ENCODE measurements around the gene HENMT1.
"Not testable (repeated sequence)": the region's sequence is repeated elsewhere in the genome, so short reads cannot be mapped to it uniquely, and the experiment has no call there.

The HENMT1 gene

DNA sequence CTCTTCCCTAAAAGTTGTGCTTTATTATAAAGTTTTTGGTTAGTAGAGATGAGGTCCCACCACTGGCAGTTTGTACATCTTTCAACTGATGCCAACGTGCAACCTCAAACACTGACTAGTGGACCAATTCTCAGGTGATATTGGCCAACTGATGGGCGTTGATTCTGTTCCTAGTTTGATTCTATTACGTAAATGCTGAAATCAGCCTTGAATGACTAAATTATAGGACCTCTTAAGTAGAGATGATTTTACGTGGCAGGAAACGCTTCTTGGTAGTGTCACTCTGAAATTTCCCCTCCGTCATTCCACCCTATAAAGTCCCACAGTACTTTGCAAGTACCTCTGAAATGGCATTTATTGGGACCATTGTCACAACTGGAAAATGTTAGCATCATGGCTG lies 43.0 kb upstream of the HENMT1 start:
- H3K4ac ChIP-seq (ENCODE audit: low read depth, low read length), result no peak overlapping the region
- H3K4me3 ChIP-seq (ENCODE audit: low read depth, low read length), result no peak overlapping the region
- no peak overlapping the region for H2BK12ac ChIP-seq (ENCODE audit: low read length)
- H3K23ac ChIP-seq (ENCODE audit: low read length), result no peak overlapping the region
- no peaks in the 10 kb centered on the region for H3K79me1 ChIP-seq (ENCODE audit: low read length)
- no peak overlapping the region for H2BK120ac ChIP-seq (ENCODE audit: insufficient read depth, low read length, poor library complexity)
- no peaks in the 10 kb centered on the region for H3K9me3 ChIP-seq (ENCODE audit: insufficient read depth, low read depth, low read length)
- H3K18ac ChIP-seq (ENCODE audit: low read length), result no peak overlapping the region
- no peak overlapping the region for H4K91ac ChIP-seq (ENCODE audit: low read depth, low read length)
- no peak overlapping the region for H4K8ac ChIP-seq (ENCODE audit: low read depth, low read length)
- DNase-seq, result no peak
- H3K79me2 ChIP-seq (ENCODE audit: control insufficient read depth, insufficient read depth, low read length, poor library complexity), result no peaks in the 10 kb centered on the region
- no peaks in the 10 kb centered on the region for H3K27me3 ChIP-seq (ENCODE audit: insufficient read depth, low read length)
- no peak overlapping the region for H2BK5ac ChIP-seq (ENCODE audit: low read depth, low read length, poor library complexity)
- no peak overlapping the region for H3K4me2 ChIP-seq (ENCODE audit: low read length)
- no peaks in the 10 kb centered on the region for H3K4me1 ChIP-seq (ENCODE audit: control insufficient read depth in 1 of 2, insufficient read depth in 2 of 2, low read length in 2 of 2)
- H2AK5ac ChIP-seq (ENCODE audit: low read length), result no peak overlapping the region
- no peak overlapping the region for H3K27ac ChIP-seq (ENCODE audit: low read depth, low read length)
- H3K36me3 ChIP-seq (ENCODE audit: control insufficient read depth in 1 of 2, insufficient read depth in 2 of 2, low read length in 2 of 2), result peaks cover 7 to 11% of the 10 kb centered on the region in 2 experiments
- H3K9ac ChIP-seq (ENCODE audit: low read length), result no peak overlapping the region
- no peak overlapping the region for H4K12ac ChIP-seq (ENCODE audit: low read depth, low read length)
- H3K14ac ChIP-seq (ENCODE audit: low read length), result no peak overlapping the region
- no CpG with 5 or more reads among the region's 6 CpGs for WGBS (ENCODE audit: extremely low coverage, insufficient coverage, insufficient read length)
- H2AFZ ChIP-seq (ENCODE audit: insufficient read depth, low read length, poor library complexity), result no peak overlapping the region

DNA sequence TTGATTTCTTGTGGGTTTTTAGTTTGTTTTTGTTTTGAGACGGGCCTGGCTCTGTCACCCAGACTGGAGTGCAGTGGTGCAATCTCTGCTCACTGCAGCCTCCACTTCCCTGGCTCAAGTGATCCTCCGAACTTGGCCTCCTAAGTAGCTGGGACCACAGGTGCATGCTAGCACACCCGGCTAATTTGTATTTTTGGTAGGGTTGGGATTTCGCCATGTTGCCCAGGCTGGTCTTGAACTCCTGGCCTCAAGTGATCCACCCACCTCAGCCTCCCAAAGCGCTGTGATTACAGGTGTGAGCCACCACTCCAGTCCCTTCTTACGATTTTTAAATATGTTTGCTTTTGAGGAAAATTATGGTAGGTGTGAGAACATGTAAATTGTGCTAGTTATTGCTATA lies 41.2 kb upstream of the HENMT1 start:
- not testable (repeated sequence) for H3K27ac ChIP-seq (ENCODE audit: low read depth, low read length); H3K23ac ChIP-seq (ENCODE audit: low read length); H3K4me1 ChIP-seq (ENCODE audit: control insufficient read depth in 1 of 2, insufficient read depth in 2 of 2, low read length in 2 of 2); H3K9me3 ChIP-seq (ENCODE audit: insufficient read depth, low read depth, low read length); H3K79me2 ChIP-seq (ENCODE audit: control insufficient read depth, insufficient read depth, low read length, poor library complexity); H2AFZ ChIP-seq (ENCODE audit: insufficient read depth, low read length, poor library complexity); H2BK12ac ChIP-seq (ENCODE audit: low read length); H3K18ac ChIP-seq (ENCODE audit: low read length); H3K4me3 ChIP-seq (ENCODE audit: low read depth, low read length); H4K12ac ChIP-seq (ENCODE audit: low read depth, low read length); H3K79me1 ChIP-seq (ENCODE audit: low read length); H2BK120ac ChIP-seq (ENCODE audit: insufficient read depth, low read length, poor library complexity); H2BK5ac ChIP-seq (ENCODE audit: low read depth, low read length, poor library complexity); H4K8ac ChIP-seq (ENCODE audit: low read depth, low read length); H3K4me2 ChIP-seq (ENCODE audit: low read length); DNase-seq; H3K4ac ChIP-seq (ENCODE audit: low read depth, low read length); H2AK5ac ChIP-seq (ENCODE audit: low read length); H3K14ac ChIP-seq (ENCODE audit: low read length); H4K91ac ChIP-seq (ENCODE audit: low read depth, low read length); H3K27me3 ChIP-seq (ENCODE audit: insufficient read depth, low read length); H3K9ac ChIP-seq (ENCODE audit: low read length)
- WGBS (ENCODE audit: extremely low coverage, insufficient coverage, insufficient read length), result no CpG with 5 or more reads among the region's 6 CpGs
- H3K36me3 ChIP-seq (ENCODE audit: control insufficient read depth in 1 of 2, insufficient read depth in 2 of 2, low read length in 2 of 2), result peaks cover 7 to 20% of the 10 kb centered on the region in 2 experiments

GRCh38 chr1:108701176-108701849 lies 40.4 kb upstream of the HENMT1 start:
- H2AK5ac ChIP-seq (ENCODE audit: low read length), result no peak overlapping the region
- H3K27me3 ChIP-seq (ENCODE audit: insufficient read depth, low read length), result no peaks in the 10 kb centered on the region
- no peak overlapping the region for H4K8ac ChIP-seq (ENCODE audit: low read depth, low read length)
- H2BK120ac ChIP-seq (ENCODE audit: insufficient read depth, low read length, poor library complexity), result no peak overlapping the region
- H3K36me3 ChIP-seq (ENCODE audit: control insufficient read depth in 1 of 2, insufficient read depth in 2 of 2, low read length in 2 of 2), result peaks cover 9 to 23% of the 10 kb centered on the region in 2 experiments
- H3K4me3 ChIP-seq (ENCODE audit: low read depth, low read length), result no peak overlapping the region
- H3K27ac ChIP-seq (ENCODE audit: low read depth, low read length), result no peak overlapping the region
- WGBS (ENCODE audit: extremely low coverage, insufficient coverage, insufficient read length), result no CpG with 5 or more reads among the region's 5 CpGs
- H2AFZ ChIP-seq (ENCODE audit: insufficient read depth, low read length, poor library complexity), result no peak overlapping the region
- H3K18ac ChIP-seq (ENCODE audit: low read length), result no peak overlapping the region
- H3K4ac ChIP-seq (ENCODE audit: low read depth, low read length), result no peak overlapping the region
- H3K14ac ChIP-seq (ENCODE audit: low read length), result no peak overlapping the region
- H3K4me2 ChIP-seq (ENCODE audit: low read length), result no peak overlapping the region
- no peaks in the 10 kb centered on the region for H3K79me2 ChIP-seq (ENCODE audit: control insufficient read depth, insufficient read depth, low read length, poor library complexity)
- DNase-seq, result no peak
- no peaks in the 10 kb centered on the region for H3K79me1 ChIP-seq (ENCODE audit: low read length)
- H3K4me1 ChIP-seq (ENCODE audit: control insufficient read depth in 1 of 2, insufficient read depth in 2 of 2, low read length in 2 of 2), result no peaks in the 10 kb centered on the region
- H3K9me3 ChIP-seq (ENCODE audit: insufficient read depth, low read depth, low read length), result no peaks in the 10 kb centered on the region
- H3K9ac ChIP-seq (ENCODE audit: low read length), result no peak overlapping the region
- H2BK12ac ChIP-seq (ENCODE audit: low read length), result no peak overlapping the region
- H4K91ac ChIP-seq (ENCODE audit: low read depth, low read length), result no peak overlapping the region
- no peak overlapping the region for H2BK5ac ChIP-seq (ENCODE audit: low read depth, low read length, poor library complexity)
- H4K12ac ChIP-seq (ENCODE audit: low read depth, low read length), result no peak overlapping the region
- no peak overlapping the region for H3K23ac ChIP-seq (ENCODE audit: low read length)

GRCh38 chr1:108699375-108700332 lies 38.8 kb upstream of the HENMT1 start:
- H3K27me3 ChIP-seq (ENCODE audit: insufficient read depth, low read length), result no peaks in the 10 kb centered on the region
- H2AFZ ChIP-seq (ENCODE audit: insufficient read depth, low read length, poor library complexity), result no peak overlapping the region
- H3K4me1 ChIP-seq (ENCODE audit: control insufficient read depth in 1 of 2, insufficient read depth in 2 of 2, low read length in 2 of 2), result no peaks in the 10 kb centered on the region
- H4K91ac ChIP-seq (ENCODE audit: low read depth, low read length), result no peak overlapping the region
- WGBS (ENCODE audit: extremely low coverage, insufficient coverage, insufficient read length), result 100% methylated on average over 7 of the region's 22 CpGs
- H3K4ac ChIP-seq (ENCODE audit: low read depth, low read length), result no peak overlapping the region
- no peak overlapping the region for H2BK5ac ChIP-seq (ENCODE audit: low read depth, low read length, poor library complexity)
- H3K27ac ChIP-seq (ENCODE audit: low read depth, low read length), result no peak overlapping the region
- no peaks in the 10 kb centered on the region for H3K79me2 ChIP-seq (ENCODE audit: control insufficient read depth, insufficient read depth, low read length, poor library complexity)
- no peak overlapping the region for H3K4me2 ChIP-seq (ENCODE audit: low read length)
- no peak overlapping the region for H2AK5ac ChIP-seq (ENCODE audit: low read length)
- no peak overlapping the region for H4K12ac ChIP-seq (ENCODE audit: low read depth, low read length)
- H3K79me1 ChIP-seq (ENCODE audit: low read length), result no peaks in the 10 kb centered on the region
- no peak overlapping the region for H2BK120ac ChIP-seq (ENCODE audit: insufficient read depth, low read length, poor library complexity)
- no peak for DNase-seq
- no peak overlapping the region for H3K14ac ChIP-seq (ENCODE audit: low read length)
- no peak overlapping the region for H3K9ac ChIP-seq (ENCODE audit: low read length)
- no peak overlapping the region for H3K4me3 ChIP-seq (ENCODE audit: low read depth, low read length)
- no peaks in the 10 kb centered on the region for H3K9me3 ChIP-seq (ENCODE audit: insufficient read depth, low read depth, low read length)
- no peak overlapping the region for H3K18ac ChIP-seq (ENCODE audit: low read length)
- no peak overlapping the region for H2BK12ac ChIP-seq (ENCODE audit: low read length)
- H3K23ac ChIP-seq (ENCODE audit: low read length), result no peak overlapping the region
- peaks cover 11 to 25% of the 10 kb centered on the region in 2 experiments for H3K36me3 ChIP-seq (ENCODE audit: control insufficient read depth in 1 of 2, insufficient read depth in 2 of 2, low read length in 2 of 2)
- no peak overlapping the region for H4K8ac ChIP-seq (ENCODE audit: low read depth, low read length)

Measured in trophoblast cell (in vitro differentiated cells and primary cell).